ENCODE data around the gene OR4A15.

GRCh38 chr11:55367674-55368073, at the start of gene OR4A15:
- no peak for TF ChIP-seq USF2 (CRISPR knock-in tag; IDR thresholded peaks at IDR 0.05)
- TF ChIP-seq CTCF (IDR thresholded peaks at IDR 0.05 in 2 of 3, conservative IDR thresholded peaks at IDR 0.05 in 1 of 3; ENCODE audit: insufficient read depth in 2 of 3, low read depth in 1 of 3, low read length in 3 of 3): no peak
- TF ChIP-seq PCBP2 (IDR thresholded peaks at IDR 0.05; ENCODE audit: low read depth, low read length, poor library complexity, severe bottlenecking): no peak
- no peak for TF ChIP-seq NR1H2 (CRISPR knock-in tag; IDR thresholded peaks at IDR 0.05)
- TF ChIP-seq U2AF1 (optimal IDR thresholded peaks at IDR 0.05; ENCODE audit: low read depth, low read length): no peak
- TF ChIP-seq CCNT2 (IDR thresholded peaks at IDR 0.05; ENCODE audit: borderline replicate concordance, extremely low read depth, insufficient read length, low read depth, low read length): no peak
- TF ChIP-seq REST (IDR thresholded peaks at IDR 0.05; ENCODE audit: borderline replicate concordance): no peak
- no peak for TF ChIP-seq REST (CRISPR knock-in tag; IDR thresholded peaks at IDR 0.05; ENCODE audit: low read depth)
